Stimulated activated CD4-positive, alpha-beta T cell treated with anti-CD3 and anti-CD28 coated beads, Interleukin-12 subunit alpha, Interleukin-12 subunit beta, amount 100 ng/mL, for 24 hours (primary cell): ENCODE data around the gene OAF.

Source experiments
- DNase-seq, 2 experiments: peaks; one replicate each; pipeline ENCODE4 v3.0.0-alpha.2; 2020; ENCODE audit warnings: low read depth in 2 of 2

The OAF gene

DNA sequence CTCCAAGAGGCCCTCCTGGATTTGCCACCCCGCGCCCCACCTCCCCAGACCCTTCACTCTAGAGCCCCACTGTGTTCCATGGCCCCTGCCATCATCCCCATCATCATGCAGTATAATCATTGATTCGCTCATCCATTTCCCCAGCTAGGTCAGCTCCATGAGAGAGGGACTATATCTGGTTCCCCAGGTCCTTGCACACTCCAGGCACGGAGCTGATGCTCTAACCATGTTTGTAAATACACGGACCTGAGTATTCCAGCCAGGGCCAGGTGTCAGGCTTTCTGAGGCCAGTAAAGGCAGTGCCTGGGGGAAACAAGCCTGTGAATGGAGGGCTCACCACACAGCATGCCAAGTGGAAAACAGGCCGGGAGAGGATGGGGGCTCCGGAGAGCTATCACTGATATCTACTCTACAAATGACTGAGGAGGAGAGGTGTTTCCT lies 27.1 kb upstream of the OAF start:
- no peak for DNase-seq

DNA sequence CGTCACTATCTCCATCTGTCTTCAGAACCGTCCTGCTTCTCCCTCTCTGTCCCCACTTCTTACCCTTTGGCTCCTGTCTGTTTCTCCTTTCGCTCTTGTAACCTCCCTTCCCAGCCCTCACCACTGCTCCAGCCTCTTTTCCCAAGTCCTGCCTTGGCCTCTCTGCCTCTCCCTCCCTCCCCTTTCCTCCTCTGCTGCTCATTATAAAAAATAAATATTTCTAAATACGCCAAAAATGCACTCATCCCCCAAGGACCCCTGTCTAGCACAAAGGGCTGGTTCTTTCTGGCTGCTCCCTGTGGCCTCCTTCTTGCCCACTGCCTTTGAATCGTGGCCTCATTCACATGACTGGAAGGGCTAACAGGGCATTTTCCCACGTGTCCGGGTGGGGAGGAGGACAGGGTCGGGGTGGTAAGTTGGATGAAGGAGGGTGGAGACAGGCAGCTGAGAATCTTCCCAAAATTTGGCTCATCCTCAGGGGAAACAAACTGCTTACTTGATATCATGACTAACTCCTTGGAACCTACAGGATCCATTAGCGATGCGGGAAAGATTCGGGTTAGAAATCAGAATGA lies 26.4 kb upstream of the OAF start:
- DNase-seq = no peak

DNA sequence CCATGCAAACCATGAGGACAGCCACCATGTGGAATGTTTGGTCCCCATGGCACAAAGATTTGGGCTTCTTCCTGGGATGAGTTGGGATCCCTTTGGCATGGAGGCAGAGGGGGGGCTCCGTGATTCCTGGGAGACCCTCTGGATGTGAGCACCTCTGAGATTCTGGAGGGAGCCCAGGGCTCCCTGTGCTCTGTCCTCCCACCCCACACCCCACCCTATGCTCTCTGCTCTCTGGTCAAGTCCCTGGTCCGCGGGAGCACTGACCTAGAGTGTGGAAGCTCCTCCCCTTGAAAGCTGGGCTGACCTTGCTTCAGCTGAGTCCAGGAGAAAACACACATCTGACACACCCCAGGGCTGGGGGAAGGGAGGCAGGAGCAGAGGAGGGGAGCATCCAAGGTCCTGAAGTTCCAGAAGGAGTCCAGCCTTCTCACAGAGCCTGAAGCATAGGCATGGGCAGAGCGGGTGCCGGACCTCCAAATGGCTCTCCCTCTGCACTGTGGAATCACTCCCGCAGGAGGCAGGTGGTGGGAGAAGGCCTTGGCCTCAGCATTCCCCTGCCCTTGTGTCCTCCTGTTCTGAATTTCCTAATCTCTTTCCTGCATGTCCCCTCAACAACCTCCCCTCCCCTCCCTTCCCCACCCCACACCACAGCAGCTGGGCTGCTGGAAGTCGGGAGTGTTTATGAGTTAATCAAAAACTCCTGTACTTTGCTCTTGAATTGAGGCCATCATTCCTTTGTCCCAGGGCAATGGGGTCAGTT lies 25.7 kb upstream of the OAF start:
- DNase-seq = no peak

DNA sequence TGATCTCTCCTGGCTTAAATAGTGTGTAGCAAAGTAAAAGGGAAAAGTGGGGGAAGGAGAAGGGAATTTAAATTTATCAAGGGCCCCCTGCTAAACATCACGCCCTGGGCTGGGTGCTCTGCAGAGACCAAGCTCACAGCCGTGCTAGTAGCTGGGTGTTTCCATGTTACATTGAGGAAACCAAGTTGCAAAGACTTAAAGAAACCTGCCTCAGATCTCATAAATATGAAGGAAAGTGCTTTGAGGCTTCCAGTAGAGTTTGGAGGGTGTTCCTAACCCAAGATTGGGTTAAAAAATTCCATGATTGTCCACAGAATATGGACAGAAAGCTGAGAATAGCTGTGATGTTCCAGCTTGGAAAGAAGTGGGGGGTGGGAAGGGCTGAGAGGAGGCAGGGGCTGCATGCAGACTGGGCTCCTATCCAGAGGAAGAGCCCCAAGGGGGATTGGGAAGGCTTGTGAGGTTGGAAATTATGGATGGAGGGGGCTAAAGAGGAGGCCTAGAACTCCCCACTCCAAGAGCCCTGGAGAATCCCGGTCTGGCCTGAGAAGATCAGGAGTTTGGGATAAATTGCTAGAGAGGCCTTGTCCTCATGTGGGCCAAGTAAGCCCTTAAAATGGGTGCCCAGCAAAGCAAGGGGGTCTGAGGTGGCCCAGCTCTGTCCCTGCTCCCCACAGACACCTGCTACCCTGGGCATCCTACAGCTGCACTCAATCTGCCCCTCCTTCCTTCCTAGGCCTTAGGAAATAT lies 25.0 kb upstream of the OAF start:
- DNase-seq = no peak

DNA sequence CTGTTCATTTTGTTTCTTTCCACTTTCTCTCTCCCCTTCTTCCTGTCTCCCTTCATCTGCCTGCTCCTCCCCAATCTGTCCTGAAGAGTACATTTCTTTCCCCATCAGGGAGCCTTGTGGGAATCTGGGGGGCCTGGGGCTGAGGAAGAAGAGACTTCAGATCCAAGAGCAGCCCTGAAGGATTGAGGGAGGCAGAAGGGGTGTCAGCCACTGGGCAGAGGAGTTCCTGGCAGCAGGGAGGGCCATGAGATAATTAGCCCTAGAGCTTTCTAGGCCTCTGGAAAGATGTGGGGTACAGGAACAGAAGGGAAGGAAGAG lies 24.4 kb upstream of the OAF start:
- DNase-seq = no peak

DNA sequence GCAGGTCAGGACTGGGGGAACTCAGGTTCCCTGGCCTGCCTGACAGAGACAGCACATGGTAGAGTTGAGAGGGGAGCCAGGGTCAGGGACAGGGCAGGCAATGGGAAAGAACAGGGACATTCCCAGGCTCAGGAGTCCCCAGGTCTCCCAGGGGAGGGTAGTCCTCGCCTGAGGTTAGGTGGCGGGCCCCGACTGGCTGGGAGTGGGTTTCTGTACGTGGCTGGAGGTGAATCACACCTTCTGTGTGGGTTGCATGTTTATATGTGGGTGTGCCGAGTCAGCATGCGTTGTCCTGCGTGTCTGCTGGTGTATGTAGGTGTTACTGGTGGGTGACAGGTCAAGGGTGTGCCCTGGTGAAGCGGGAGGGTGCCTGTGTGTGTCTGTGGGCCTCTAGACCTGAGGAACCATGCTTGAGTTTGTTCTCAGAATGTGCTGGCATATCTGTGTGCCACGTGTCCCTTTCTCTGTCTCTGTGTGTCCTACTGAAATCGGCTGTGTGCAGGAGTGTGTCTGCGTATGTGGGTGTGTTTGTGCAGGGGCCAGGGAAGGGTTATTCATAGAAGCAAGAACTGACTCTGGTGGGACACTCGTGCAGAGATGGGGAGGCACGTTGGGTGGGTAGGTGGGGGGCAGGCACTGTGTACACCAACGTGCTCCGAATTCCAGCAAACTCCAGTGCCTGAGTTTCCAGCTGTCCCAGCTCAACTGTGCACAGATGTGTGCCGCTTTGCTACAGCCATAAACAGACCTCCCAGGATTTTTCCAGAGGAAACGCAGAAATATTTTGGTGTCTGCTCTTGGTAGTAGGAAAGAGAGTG lies 23.8 kb upstream of the OAF start:
- no peak for DNase-seq

DNA sequence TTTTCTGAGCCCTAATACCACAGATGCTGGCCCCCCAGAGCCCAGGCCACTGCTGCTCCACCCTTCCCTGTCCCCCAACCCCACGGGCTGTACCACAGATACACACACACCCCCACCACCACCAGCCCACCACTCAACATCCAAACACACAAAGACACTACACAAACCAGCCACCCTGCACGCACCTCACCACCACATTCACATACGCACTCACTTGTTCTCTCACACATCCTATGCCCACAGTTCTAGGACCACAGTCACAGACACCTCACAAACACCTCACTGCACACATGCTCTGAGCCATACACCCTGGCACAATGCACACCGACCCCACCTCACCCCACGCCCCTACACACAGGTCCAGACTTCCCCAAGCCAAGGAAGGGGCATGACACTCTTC lies 22.5 kb upstream of the OAF start:
- DNase-seq = no peak

DNA sequence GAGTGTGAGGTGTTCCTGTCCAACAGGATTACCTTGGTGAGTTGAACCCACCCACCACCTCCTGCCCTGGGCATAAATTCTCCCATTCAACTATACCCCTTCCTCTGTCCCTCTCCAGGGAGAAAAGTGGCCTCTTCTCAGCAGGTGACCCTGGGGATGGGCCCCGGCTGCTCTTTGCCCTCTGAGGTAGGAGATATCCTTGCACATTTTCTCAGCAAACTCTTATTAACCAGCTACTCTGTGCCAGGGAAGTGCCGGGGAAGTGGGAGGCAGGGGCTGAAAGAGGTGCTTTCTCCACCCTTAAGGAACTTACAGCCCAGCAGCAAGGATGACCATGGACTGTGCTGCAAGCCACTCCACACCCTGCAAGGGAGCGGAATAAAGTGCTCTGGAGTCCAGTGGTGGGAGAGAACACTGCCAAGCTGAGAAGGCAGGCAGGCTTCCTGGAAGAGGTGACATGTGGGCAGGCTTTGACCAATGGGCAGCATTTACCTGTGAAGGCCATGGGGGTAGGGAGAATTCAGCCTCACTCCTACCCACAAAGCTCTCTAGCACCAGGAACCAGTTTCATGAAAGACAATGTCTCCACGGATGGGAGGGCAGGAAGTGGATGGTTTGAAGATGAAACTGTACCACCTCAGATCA lies 21.9 kb upstream of the OAF start:
- DNase-seq = no peak

DNA sequence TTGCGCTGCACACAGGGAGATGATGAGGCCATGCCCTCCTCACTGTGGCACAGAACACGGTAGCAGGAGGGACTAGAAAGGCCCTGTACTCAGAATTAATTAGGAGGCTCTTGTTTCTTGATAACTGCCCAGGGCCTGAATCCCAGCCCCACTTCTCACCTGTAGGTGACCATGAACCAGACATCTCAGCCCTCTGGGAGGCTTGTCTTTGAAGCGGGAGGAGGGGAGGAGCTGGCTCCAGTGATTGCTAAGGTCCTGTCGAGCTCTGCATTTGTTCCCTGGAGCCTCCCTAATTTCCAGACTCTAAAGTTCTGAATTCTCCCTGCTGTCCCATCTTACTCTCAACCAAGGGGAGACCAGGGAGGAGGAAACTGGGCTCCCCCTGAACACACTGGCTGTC lies 19.8 kb upstream of the OAF start:
- no peak for DNase-seq

DNA sequence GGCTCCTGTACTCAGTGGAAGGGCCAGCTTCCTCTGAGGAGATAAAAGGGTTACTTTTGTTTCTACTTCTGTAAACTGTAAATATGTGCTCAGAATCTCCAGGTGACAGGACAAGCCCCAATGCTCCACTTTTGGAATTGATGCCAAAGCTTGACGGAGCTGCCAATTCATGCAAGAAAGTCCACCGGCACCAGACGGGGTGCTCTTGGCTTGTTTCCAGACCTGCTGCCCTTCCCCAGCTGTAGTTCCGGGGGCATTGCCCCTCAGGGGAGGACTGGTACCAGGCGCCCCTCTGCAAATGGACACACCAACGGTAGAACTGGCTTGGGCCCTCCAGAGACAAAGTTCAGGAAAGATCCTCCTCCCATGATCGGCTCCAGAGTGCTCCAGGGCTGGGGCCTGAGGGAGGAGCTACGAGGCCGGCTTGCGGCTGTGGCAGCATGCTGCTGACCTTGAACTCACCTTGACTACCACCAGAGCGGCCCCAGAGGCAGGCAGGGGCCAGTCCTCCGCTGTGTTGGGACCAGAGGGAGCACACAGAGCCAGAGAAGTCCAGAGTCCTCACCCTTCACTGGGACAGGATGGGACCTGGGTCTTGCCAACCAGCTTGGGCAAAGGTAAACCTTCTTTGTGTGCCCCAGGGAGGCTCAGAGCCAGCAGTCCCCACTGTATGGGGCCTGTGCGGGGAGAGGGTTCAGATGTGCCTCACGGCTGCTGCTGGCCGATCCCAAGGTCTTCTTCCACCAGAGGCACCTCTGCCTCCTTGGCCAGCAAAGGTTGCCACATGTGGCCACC lies 17.8 kb upstream of the OAF start:
- no peak for DNase-seq

DNA sequence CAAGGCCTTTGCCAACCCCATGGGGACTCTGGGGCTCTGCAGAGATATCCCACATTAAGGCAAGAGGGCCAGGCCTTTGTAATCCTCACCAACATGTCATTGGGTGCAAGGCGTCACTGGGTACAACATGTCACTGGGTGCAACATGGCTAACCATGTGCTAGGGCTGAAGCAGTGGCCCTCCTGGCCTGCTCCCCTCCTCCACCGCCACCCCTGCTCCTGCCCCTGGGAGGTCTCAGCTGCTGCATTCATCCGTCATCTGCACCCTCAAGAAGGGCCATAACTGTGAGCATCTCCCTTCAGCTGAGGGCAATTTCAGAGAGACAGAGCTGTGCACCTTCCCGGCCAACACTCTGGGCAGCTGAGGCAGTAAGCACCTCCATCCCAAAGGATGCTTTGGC lies 16.7 kb upstream of the OAF start:
- no peak for DNase-seq

DNA sequence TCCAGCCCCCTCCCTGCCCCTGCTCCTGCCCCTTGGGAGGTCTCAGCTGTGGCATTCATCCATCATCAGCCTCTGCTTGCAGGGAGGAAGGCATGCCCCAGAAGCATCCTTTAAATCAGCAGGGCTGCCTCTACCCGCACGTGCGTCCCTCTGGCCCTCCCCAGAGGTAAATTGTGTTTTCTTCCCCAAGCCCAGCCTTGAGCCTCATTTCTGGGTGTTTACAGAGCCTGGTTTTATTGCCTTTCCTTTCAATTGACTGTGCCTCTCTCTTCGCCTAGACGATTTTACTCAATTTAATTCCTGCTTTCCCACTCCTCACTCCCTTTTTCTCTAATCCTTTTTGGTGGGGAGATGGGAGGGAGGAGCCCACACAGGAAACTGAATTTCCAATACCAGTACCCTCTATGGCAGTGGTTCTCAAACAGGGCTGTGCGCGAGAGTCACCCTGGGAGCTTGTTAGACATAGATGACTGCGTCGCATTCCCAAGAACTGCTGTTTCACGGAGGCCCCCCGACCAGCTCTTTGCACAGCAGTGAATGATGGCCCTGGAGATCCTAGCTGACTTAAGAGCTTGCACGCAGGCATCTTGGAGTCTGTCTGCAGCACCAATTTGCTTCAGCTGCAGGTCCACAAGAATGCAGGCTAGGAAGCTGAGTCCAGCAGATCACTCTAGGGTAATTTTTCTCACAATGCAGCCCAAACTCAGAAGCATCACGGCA lies 15.1 kb upstream of the OAF start:
- DNase-seq = no peak

DNA sequence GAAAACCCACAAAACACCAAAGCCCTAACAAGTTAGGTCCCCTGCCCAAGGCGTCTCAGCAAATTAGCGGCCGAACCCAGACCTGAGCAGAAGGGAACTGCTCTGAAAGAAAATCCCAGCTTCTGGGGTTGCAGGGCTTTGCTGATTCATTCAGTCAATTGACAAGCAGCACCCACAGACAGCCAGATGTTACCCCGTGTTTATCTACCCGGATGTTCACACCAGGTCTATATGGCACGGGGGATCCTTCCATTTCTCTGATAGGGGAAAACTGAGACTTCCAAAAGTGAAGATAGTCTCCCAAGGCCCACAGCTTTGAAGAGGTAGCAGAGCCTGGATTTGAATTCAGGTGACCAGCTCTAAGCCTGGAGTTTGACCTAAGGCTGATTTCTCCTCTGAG lies 14.0 kb upstream of the OAF start:
- no peak for DNase-seq

DNA sequence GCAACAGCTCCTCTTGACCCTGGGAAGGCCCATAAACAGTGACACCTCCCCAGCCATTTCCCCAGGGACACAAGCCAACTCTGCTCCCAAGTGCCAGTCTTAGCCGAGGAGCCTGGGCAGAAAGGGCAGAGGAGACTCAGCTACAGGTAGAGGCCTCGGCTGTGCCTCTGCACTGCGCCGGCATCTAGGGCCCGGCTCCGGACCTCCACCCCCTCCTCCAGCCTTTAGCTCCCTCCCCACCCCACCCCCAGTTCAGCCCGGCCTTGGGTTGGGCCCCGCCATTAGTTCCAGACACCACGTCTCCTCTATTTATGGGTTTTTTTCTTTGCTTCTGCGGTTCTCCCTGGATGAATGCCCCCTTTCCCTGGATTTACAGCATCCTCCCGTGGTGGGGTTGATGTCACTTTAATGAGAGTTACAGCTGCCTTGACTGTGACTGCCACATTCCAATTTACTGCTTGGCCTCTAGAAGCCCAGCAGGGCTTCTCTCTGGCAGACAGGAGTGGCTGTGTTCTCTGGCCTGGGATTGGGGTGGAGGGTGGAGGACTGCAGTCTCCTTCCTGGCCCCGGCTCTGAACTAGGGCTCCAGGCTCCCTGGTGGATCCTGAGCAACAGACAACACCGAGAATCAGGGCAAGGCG lies 13.5 kb upstream of the OAF start:
- no peak for DNase-seq

DNA sequence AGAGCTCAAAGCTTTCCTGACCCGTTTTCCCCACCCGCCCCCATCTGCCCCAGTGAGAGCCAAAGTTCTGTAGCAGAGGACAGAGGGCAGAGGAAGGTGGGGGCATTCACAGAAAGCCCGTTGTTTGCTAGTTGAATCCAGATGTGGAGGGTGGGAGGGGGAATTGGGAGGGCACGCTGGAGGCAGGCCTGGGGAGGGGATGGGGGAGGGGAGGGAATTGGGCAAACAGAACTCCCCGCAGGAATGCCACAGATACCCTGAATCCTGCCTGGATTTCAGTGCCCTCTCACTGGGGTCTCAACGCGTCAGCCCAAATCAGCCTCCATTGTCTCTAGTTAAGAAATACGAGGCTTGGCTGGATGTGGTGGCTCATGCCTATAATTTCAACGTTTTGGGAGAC lies 12.9 kb upstream of the OAF start:
- DNase-seq = no peak

DNA sequence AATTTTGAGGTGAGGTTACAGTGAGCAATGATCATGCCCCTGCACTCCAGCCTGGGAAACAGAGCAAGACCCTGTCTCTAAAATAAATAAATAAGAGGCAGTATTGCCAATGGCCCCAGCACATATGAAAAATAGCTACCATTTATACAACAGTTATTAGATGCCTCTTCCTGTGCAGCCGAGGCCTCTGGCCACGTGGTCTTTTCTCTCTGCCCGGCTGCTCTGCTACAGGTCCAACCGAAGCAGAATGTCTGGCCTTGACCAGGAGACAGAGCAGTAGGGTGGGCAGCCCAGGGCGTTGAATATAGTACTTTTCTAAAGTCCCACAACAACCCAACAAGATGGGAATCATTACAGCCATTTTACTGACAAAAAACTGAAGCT lies 12.4 kb upstream of the OAF start:
- DNase-seq = no peak

DNA sequence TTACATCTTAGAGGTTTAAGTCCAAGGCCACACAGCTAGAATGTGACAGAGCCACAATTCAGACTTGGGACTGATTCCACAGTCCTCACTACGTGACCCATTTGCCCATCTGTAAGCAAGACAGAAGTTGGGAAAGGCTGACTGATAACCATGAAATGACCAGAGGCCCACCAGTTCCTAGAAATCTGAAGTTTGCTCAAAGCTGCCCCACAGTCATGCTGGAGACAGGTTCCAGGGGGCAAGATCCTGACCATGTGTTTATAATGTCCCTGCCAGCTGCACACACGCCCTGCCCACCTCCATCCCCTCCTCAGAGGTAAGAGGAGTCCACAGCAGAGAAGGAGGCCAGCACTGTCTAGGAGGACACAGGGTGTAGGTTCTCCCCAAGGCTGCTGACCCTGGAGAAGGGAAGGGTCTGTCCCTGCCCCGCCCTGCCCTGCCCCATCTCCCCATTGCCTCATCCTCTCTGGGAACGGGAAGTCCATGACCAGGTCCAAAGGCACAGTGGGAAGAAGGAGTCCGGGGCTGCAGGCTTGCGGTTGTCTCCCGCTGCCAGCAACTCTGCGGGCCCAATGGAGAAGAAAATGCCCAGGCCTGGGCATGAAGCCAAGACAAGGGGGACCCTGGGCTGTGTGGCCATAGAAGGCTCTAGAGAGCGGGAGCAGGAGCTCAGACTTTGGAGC lies 11.9 kb upstream of the OAF start:
- no peak for DNase-seq

DNA sequence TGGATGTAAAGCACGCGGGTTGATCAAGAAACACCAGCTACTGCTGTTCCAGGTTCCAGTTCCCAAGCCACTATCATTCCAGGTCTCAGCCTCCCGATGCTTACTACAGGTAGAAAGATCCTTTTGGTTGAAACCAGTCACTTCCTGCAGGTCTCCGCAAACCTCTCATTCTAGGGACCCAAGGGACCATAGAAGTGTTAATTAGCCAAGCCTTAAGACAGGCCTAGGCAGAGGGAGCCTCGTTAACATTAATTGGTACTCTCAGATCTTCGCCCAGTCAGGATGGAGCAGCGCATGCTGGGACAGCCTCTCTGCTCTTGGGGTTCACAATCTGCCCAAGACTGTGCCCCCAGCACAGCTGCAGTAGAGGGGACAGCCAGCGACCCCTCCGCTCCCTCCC lies 11.2 kb upstream of the OAF start:
- DNase-seq = no peak

DNA sequence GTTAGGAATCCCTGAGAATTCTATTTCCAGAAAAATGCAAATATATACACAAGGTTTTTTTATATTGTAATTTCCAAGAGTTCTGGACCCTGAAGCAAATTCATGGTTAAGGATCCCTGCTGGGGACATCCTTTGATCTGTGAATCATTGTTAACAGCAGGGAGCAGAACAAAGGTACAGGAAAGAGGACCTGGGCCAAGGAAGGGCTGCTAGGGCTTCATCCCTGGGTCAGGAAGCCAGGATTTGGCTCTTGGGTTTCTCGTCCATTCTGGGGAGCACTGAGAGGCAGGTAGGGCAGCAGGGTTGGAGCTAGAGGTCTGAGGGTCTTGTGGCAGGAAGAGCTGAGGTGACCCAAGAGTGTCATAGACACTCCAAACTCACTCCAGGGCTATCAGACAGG lies 10.2 kb upstream of the OAF start:
- no peak for DNase-seq
